Effector memory CD4-positive, alpha-beta T cell (primary cell): Measurements from ENCODE around the gene MARCO.
"Not testable (repeated sequence)": the region's sequence is repeated elsewhere in the genome, so short reads cannot be mapped to it uniquely, and the experiment has no call there.

Source experiments
- DNase-seq, 3 donors: peaks; one replicate each; pipeline ENCODE4 v3.0.0-alpha.2; 2020
- H3K27ac ChIP-seq: 2 replicates; pipeline ENCODE4 v1.7.0; 2013; ENCODE audit warnings: mild to moderate bottlenecking, low read length, moderate library complexity; ENCODE audit not compliant: insufficient read depth, poor library complexity, severe bottlenecking
- H3K27me3 ChIP-seq: replicated peaks from 2 replicates; pipeline ENCODE4 v1.7.0; 2013; ENCODE audit warnings: mild to moderate bottlenecking, low read length; ENCODE audit not compliant: insufficient read depth, control insufficient read depth, poor library complexity, severe bottlenecking
- H3K36me3 ChIP-seq: 2 replicates; pipeline ENCODE4 v1.7.0; 2013; ENCODE audit warnings: mild to moderate bottlenecking, low read length, moderate library complexity; ENCODE audit not compliant: control insufficient read depth, insufficient read depth
- H3K4me1 ChIP-seq: 2 replicates; pipeline ENCODE4 v1.7.0; 2013; ENCODE audit warnings: low read length, mild to moderate bottlenecking; ENCODE audit not compliant: control insufficient read depth, insufficient read depth, poor library complexity, severe bottlenecking
- H3K4me3 ChIP-seq: 2 replicates; pipeline ENCODE4 v1.7.0; 2013; ENCODE audit warnings: low read length, low read depth, mild to moderate bottlenecking; ENCODE audit not compliant: insufficient read depth, poor library complexity, severe bottlenecking
- H3K9me3 ChIP-seq: 2 replicates; pipeline ENCODE4 v1.7.0; 2013; ENCODE audit warnings: mild to moderate bottlenecking, low read length, moderate library complexity; ENCODE audit not compliant: control insufficient read depth

Gene MARCO

DNA sequence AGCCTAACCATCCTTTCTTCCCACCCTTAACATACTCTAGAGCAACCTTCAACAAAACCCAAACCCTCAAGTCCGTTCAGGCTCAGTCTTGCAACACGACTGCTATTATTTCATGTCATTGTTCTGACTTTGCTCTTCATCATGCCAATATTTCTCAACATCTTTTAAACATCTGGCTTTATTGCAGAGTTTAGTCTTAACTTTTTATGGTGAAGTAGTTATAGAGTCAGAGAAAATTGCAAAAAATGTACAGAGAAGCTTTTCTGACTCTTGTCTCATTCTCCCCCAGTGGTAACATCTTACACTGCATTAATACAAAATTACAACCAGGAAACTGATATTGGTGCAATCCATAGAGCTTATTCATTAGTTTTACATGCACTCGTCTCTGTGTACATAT is 3.9 kb downstream of the MARCO start:
- Histone ChIP-seq H3K27me3 (no peaks in the 10 kb centered on the region), H3K27ac (no peak overlapping the region), H3K4me1 (no peaks in the 10 kb centered on the region), H3K4me3 (no peak overlapping the region), H3K36me3 (no peaks in the 10 kb centered on the region), H3K9me3 (no peaks in the 10 kb centered on the region)
- no peak for DNase-seq

- not testable (repeated sequence) for H3K9me3 ChIP-seq, H3K4me1 ChIP-seq, DNase-seq, H3K27me3 ChIP-seq, H3K4me3 ChIP-seq, H3K27ac ChIP-seq, H3K36me3 ChIP-seq
Measured at GRCh38 chr2:118948266-118948665, 6.3 kb downstream of the MARCO start.

DNA sequence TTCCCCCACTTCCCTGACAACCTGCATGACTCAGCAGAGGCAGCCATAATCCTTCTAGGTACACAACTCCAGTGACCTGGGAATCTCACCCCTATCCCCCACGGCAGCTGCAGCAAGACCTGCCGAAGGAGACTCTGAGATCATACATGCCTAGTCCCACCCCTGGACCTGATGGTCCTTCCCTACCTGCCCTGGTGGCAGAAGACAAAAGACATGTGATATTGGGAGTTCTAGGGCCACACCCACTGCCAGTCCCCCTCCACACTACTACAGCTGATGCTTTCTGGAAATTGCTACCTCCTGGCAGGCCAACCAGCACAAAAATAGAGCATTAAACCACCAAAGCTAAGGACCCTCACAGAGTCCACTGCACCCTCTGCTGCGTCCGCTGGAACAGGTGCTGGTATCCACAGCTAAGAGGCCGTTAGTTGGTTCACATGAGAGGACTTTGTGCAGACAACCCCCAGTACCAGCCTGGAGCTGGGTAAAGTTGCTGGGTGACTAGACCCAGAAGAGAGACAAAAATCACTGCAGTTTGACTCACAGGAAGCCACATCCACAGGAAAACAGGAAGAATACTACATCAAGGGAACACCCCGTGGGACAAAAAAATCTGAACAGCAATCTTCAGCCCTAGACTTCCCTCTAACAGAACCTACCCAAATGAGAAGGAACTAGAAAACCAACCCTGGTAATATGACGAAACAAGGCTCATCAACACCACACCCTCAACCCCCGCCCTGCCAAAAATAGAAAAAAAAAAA is 12.5 kb downstream of the MARCO start:
- Histone ChIP-seq H3K9me3 (no peaks in the 10 kb centered on the region), H3K36me3 (no peaks in the 10 kb centered on the region), H3K4me1 (no peaks in the 10 kb centered on the region), H3K4me3 (no peak overlapping the region), H3K27me3 (no peaks in the 10 kb centered on the region), H3K27ac (no peak overlapping the region)
- no peak for DNase-seq

DNA sequence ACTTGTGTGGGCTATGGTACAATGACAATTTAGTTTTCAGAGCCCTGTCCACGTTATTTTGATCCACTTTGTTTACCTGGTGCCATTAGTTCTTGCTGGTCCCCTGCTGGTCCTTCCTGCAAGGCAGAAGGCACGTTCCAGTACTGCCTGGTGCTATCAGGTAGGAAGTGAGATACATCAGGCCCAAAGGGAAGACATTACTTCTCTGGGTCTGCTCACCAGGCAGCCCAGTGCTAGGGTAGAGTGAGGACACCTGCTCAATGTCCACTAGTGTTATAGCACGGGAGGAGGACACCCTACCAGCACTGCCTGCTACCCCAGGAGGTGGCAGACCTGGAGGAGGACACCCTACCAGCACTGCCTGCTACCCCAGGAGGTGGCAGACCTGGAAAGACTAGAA is 23.7 kb downstream of the MARCO start:
- no peaks in the 10 kb centered on the region for H3K4me1 ChIP-seq
- H3K27me3 ChIP-seq = no peaks in the 10 kb centered on the region
- no peaks in the 10 kb centered on the region for H3K36me3 ChIP-seq
- H3K4me3 ChIP-seq = no peak overlapping the region
- no peak for DNase-seq
- no peak overlapping the region for H3K27ac ChIP-seq
- no peaks in the 10 kb centered on the region for H3K9me3 ChIP-seq

DNA sequence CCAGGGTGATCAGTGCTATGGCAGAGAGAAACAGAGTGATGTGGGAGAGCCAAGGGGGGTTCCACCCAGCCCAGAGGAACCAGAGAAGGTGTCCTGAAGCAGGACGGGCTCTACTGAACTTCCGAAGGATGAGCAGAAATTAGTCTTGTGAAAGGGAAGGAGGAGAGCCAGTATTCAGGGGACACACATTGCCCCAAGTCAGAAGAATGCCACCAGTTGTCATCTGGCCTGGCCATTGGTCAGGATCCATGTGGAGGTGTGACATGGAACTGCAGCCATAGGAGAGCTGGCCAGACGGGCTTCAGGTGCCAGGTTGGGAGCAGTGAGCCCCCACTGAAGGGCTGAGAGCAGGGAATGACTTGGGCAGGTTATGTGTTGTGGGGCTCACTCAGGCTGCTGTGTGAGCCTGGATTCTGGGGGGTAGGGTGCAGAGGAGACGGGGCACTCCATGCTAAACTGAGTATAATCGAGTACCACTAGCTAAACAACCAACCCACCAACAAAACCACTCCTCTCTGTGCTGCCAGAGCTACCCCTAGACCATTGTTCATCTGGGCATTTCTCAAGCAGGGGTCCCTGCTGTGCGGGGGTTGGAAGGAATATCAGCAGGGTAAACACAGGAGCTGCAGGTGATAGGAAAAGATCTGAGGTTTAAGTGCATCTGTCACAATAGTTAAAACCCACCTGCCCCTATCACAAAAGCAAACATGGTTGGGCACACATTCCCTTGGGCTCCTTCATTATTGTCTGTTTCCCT is 25.3 kb downstream of the MARCO start:
- Histone ChIP-seq H3K4me3 (no peak overlapping the region), H3K4me1 (no peaks in the 10 kb centered on the region), H3K27me3 (no peaks in the 10 kb centered on the region), H3K9me3 (no peaks in the 10 kb centered on the region), H3K36me3 (no peaks in the 10 kb centered on the region), H3K27ac (no peak overlapping the region)
- no peak for DNase-seq

DNA sequence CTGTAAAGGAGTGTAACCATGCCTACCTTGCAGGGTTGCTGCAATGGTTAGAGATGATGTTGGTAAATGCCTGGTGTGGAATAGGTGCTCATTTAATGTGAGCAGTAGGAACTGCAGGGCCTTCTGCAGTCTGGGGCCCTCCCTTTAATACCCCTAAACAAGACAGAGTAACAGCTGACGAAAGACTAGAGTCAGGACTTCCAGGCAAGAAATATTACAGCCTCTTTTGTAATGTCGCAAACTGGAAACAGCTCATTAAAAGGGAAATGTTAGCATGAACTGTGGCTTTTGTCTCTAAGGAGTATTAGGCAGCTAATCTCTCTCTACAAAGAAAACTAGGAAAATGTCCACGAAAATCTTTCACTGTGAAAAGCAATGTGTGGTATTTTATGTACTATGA is 26.0 kb downstream of the MARCO start:
- Histone ChIP-seq H3K36me3 (no peaks in the 10 kb centered on the region), H3K4me3 (no peak overlapping the region), H3K4me1 (no peaks in the 10 kb centered on the region), H3K9me3 (no peaks in the 10 kb centered on the region), H3K27ac (no peak overlapping the region), H3K27me3 (no peaks in the 10 kb centered on the region)
- DNase-seq = no peak

GRCh38 chr2:118968961-118969733 is 27.2 kb downstream of the MARCO start:
- Histone ChIP-seq H3K36me3 (no peaks in the 10 kb centered on the region), H3K27me3 (no peaks in the 10 kb centered on the region), H3K9me3 (no peaks in the 10 kb centered on the region), H3K4me3 (no peak overlapping the region), H3K27ac (no peak overlapping the region), H3K4me1 (no peaks in the 10 kb centered on the region)
- no peak for DNase-seq

GRCh38 chr2:118969734-118970395 is 27.9 kb downstream of the MARCO start:
- no peaks in the 10 kb centered on the region for H3K4me1 ChIP-seq
- H3K9me3 ChIP-seq = no peaks in the 10 kb centered on the region
- no peak overlapping the region for H3K4me3 ChIP-seq
- H3K36me3 ChIP-seq = no peaks in the 10 kb centered on the region
- H3K27ac ChIP-seq = no peak overlapping the region
- DNase-seq = no peak
- no peaks in the 10 kb centered on the region for H3K27me3 ChIP-seq

DNA sequence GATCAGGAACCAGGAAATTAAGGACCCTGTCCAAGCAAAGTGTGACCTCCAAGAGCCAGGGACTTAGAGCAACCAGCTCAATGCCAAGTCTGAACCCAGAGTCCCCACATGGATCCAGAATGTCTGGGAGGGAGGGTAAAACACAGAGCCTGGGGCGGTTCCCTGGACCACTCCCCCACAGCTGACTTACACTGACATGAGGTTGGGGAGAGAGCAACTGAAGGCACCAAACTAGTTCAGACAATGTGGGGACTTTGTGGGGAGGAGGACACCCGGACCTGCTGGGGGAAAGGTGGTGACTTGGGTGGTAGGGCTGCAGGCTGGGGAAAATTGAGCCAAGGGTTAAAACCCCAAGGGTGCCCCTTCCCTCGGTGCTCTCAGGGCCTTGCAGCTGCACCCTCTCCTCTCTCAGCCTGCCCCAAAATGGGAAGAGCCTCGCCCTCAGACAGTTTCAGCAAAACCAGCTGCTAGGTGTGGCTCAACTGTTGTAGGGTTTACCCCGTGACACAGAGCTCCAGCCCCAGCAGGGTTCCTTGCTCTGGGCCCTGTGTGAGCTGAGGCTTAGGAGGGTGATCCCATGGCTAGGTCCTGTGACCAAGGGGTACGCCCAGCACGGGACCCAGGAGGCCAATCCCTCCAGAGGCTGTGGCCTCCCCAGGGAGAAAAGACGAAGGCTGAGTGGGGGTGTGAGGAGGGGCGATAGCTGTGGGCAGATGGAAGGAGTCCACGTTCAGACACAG is 28.6 kb downstream of the MARCO start:
- Histone ChIP-seq H3K27ac (no peak overlapping the region), H3K9me3 (no peaks in the 10 kb centered on the region), H3K27me3 (no peaks in the 10 kb centered on the region), H3K4me1 (no peaks in the 10 kb centered on the region), H3K36me3 (no peaks in the 10 kb centered on the region), H3K4me3 (no peak overlapping the region)
- DNase-seq = no peak
